GM12878 (cell line): ENCODE data around the gene NOS3. TPM values are rescaled to one million over a fixed set of nuclear protein-coding genes. Genes with fewer than 3 reads are reported as not detected.

ENCODE experiments used
- ATAC-seq: fragments of 200-7000 bp; cut with Tn5 transposase; 3 replicates; pipeline ENCODE4 v1.9.1; 2020; ENCODE audit warnings: mild to moderate bottlenecking, moderate library complexity
- BruUV-seq: library from RNA; stranded (reverse); fragments of 400-500 nt; replicated peaks from 2 replicates; lab custom pipeline; 2021; lab: Mats Ljungman, UMichigan
- CTCF ChIA-PET: fragments of 300-600 bp; sonication (Branson Sonifier 250); formaldehyde crosslinking; extraction: SDS; loops from one replicate; lab custom pipeline; 2021; ENCODE audit warnings: inconsistent platforms; lab: Yijun Ruan, JAX
- POLR2A ChIA-PET: fragments of 350-600 bp; formaldehyde crosslinking; extraction: SDS; loops from one replicate; lab custom pipeline; 2021; ENCODE audit warnings: inconsistent platforms; lab: Charles Lee
- RAD21 ChIA-PET: fragments of 300-600 bp; sonication (Branson Sonifier 250); formaldehyde crosslinking; loops from one replicate; lab custom pipeline; 2023; ENCODE audit warnings: antibody characterized with exemption; ENCODE audit not compliant: unreplicated experiment; lab: Charles Lee
- SMC1A ChIA-PET: fragments of 300-600 bp; sonication (Branson Sonifier 250); formaldehyde crosslinking; loops from one replicate; lab custom pipeline; 2023; ENCODE audit not compliant: unreplicated experiment, uncharacterized antibody; lab: Charles Lee
- DNase-seq: peaks from one replicate; pipeline ENCODE4 v3.0.0-alpha.2; 2011; ENCODE audit warnings: low read depth, low spot score
- FAIRE-seq: peaks from 3 replicates; lab custom pipeline; 2011; peaks lifted over from hg19 to GRCh38; lab: Jason Lieb, UNC
- H2AFZ ChIP-seq: 2 replicates; pipeline ENCODE4 v1.6.0; 2011; ENCODE audit warnings: low read depth, low read length, control low read depth; ENCODE audit not compliant: control insufficient read depth
- H3K27ac ChIP-seq: 2 replicates; pipeline ENCODE4 v1.5.1; 2011; ENCODE audit warnings: control low read depth; ENCODE audit not compliant: control insufficient read depth, insufficient read depth
- H3K27me3 ChIP-seq, 2 experiments: replicated peaks in 1 of 2; 2 replicates each; pipeline versions ENCODE4 v1.6.0 to v1.6.1; 2011; ENCODE audit warnings: low read length in 1 of 2; ENCODE audit not compliant: control insufficient read depth in 2 of 2, insufficient read depth in 2 of 2
- H3K36me3 ChIP-seq, 2 experiments: 2 replicates each; pipeline ENCODE4 v1.5.1; 2011; ENCODE audit warnings: low read length in 1 of 2; ENCODE audit not compliant: control insufficient read depth in 2 of 2, insufficient read depth in 2 of 2
- H3K4me1 ChIP-seq: 2 replicates; pipeline ENCODE4 v1.6.1; 2011; ENCODE audit warnings: mild to moderate bottlenecking, low read length, moderate library complexity, mixed read lengths; ENCODE audit not compliant: control insufficient read depth, insufficient read depth
- H3K4me2 ChIP-seq: 2 replicates; pipeline ENCODE4 v1.6.0; 2011; ENCODE audit warnings: control low read depth; ENCODE audit not compliant: control insufficient read depth, insufficient read depth
- H3K4me3 ChIP-seq: fragments of 200-600 bp; sonication (generic); 2 replicates; pipeline ENCODE4 v1.5.1; 2016
- H3K79me2 ChIP-seq: 2 replicates; pipeline ENCODE4 v1.6.0; 2011; ENCODE audit warnings: low read length; ENCODE audit not compliant: control insufficient read depth, insufficient read depth
- H3K9ac ChIP-seq: 2 replicates; pipeline ENCODE4 v1.8.0; 2011; ENCODE audit warnings: low read length, control low read depth, mixed read lengths; ENCODE audit not compliant: control insufficient read depth, insufficient read depth
- H3K9me3 ChIP-seq: replicated peaks from 3 replicates; pipeline ENCODE4 v1.5.1; 2011; ENCODE audit warnings: mild to moderate bottlenecking, low read length; ENCODE audit not compliant: control insufficient read depth, insufficient read depth
- H4K20me1 ChIP-seq: 2 replicates; pipeline ENCODE4 v1.6.0; 2011; ENCODE audit not compliant: control insufficient read depth, insufficient read depth
- ASH2L ChIP-seq: fragments of 300-600, 200-600 bp; sonication (generic); IDR thresholded peaks from 2 replicates; pipeline ENCODE4 v1.6.1; 2017; ENCODE audit warnings: low read depth, mild to moderate bottlenecking, borderline replicate concordance
- E4F1 ChIP-seq: fragments of 450-650 bp; IDR thresholded peaks from 2 replicates; pipeline ENCODE4 v1.6.1; 2018; ENCODE audit warnings: borderline replicate concordance, mild to moderate bottlenecking; ENCODE audit not compliant: partially characterized antibody
- ELK1 ChIP-seq: IDR thresholded peaks from 2 replicates; pipeline ENCODE4 v1.6.1; 2012; ENCODE audit warnings: low read depth, low read length, improper control_type of control experiment
- EZH2 ChIP-seq: IDR thresholded peaks from 2 replicates; pipeline ENCODE4 v1.6.1; 2012; ENCODE audit warnings: low read depth, mild to moderate bottlenecking, control low read depth, inconsistent platforms, low read length, borderline replicate concordance; ENCODE audit not compliant: control insufficient read depth
- FOXK2 ChIP-seq: fragments of 450-650 bp; IDR thresholded peaks from 2 replicates; pipeline ENCODE4 v1.6.1; 2017; ENCODE audit warnings: mild to moderate bottlenecking, moderate library complexity
- HCFC1 ChIP-seq: fragments of 150-350 bp; IDR thresholded peaks from 2 replicates; pipeline ENCODE4 v1.6.1; 2014; ENCODE audit warnings: low read length
- HDAC2 ChIP-seq: fragments of 200-600 bp; sonication (generic); IDR thresholded peaks from 2 replicates; pipeline ENCODE4 v1.6.1; 2017
- RELA ChIP-seq: fragments of 450-650 bp; IDR thresholded peaks from 2 replicates; pipeline ENCODE4 v1.8.0; 2014; ENCODE audit warnings: borderline replicate concordance; ENCODE audit not compliant: partially characterized antibody
- SKIL ChIP-seq: fragments of 450-650 bp; IDR thresholded peaks from 2 replicates; pipeline ENCODE4 v1.6.1; 2017; ENCODE audit warnings: mild to moderate bottlenecking, low read depth, inconsistent platforms; ENCODE audit not compliant: poor library complexity, severe bottlenecking
- SMAD1 ChIP-seq: fragments of 450-650 bp; IDR thresholded peaks from 2 replicates; pipeline ENCODE4 v1.6.1; 2018; ENCODE audit warnings: mild to moderate bottlenecking, low read depth; ENCODE audit not compliant: partially characterized antibody
- TCF12 ChIP-seq: IDR thresholded peaks from 2 replicates; pipeline ENCODE4 v1.6.1; 2011; ENCODE audit warnings: low read depth, mild to moderate bottlenecking, low read length
- ZBED1 ChIP-seq: IDR thresholded peaks from 2 replicates; pipeline ENCODE4 v1.6.1; 2016; ENCODE audit warnings: borderline replicate concordance
- ZNF274 ChIP-seq: IDR thresholded peaks from one replicate; pipeline ENCODE4 v1.8.0; 2011; ENCODE audit not compliant: insufficient read length, insufficient read depth
- WGBS: methylation state at CpG from one replicate; pipeline ENCODE4 v1.1.6; 2016; ENCODE audit warnings: low lambda C conversion rate; ENCODE audit not compliant: insufficient replicate concordance, insufficient coverage; ENCODE audit errors: missing lambda C conversion rate; 5-methylcytosine and 5-hydroxymethylcytosine counted together
- in situ Hi-C: fragments of 300-500 bp; cut with MboI; formaldehyde crosslinking; loops from 9 replicates; pipeline ENCODE4 v1.14.3; 2018; ENCODE audit warnings: mixed read lengths
- intact Hi-C: fragments of 100-400 bp; cut with micrococcal nuclease; formaldehyde crosslinking; loops from one replicate; pipeline ENCODE4 v1.14.2; 2022; ENCODE audit not compliant: unreplicated experiment
- polyA plus RNA-seq, 11 experiments: library from polyadenylated mRNA; depleted of rRNA in 4 of 11; unstranded in 6 of 11; stranded (reverse) in 5 of 11; fragments of >200 nt; fragmentation: Nextera tagmentation in 4 of 11; fragmentation: Illumina TruSeq in 1 of 11; extraction: Ambion mirVana in 4 of 11; extraction: Trizol in 1 of 11; gene quantifications; 1 replicate in 1 of 11; 2 replicates in 10 of 11; pipeline versions ENCODE4 v1.2.1 to v1.2.3, GENCODE V29; 2011 to 2016; ENCODE audit warnings: inconsistent platforms in 2 of 11, missing spikeins in 2 of 11, low read depth in 1 of 11
- total RNA-seq, 4 experiments: library from RNA; depleted of rRNA in 3 of 4; stranded (reverse); fragments of >200 nt in 3 of 4; fragmentation: Illumina TruSeq in 1 of 4; extraction: Trizol in 1 of 4; gene quantifications; 2 replicates each; pipeline versions ENCODE4 v1.2.1 to v1.2.3, GENCODE V29; 2013 to 2021

Gene NOS3
- total and polyA plus RNA-seq, 10 of the 15 experiments (the other 5 are each of a cell fraction or from before 2014, with no cell fraction given): 0.06 to 0.92 (median 0.30) TPM; not detected in 3

- TF ChIP-seq ZNF274 (no peak), FOXK2 (no peak), RELA (no peak), SKIL (no peak)
Measured at GRCh38 chr7:150972023-150972468, 18.8 kb upstream of the NOS3 start (continued).

- FAIRE-seq (no peak), DNase-seq (no peak), ATAC-seq (no peak)
- no peaks in the 10 kb centered on the region for H3K9me3 ChIP-seq
- no peak overlapping the region for H2AFZ ChIP-seq
- no peak for TF ChIP-seq HCFC1
- no peak for TF ChIP-seq HDAC2
- no peak for TF ChIP-seq ASH2L
- TF ChIP-seq ZBED1: no peak
- no peak for TF ChIP-seq E4F1
- TF ChIP-seq TCF12: no peak
- TF ChIP-seq EZH2: no peak
- TF ChIP-seq SMAD1: no peak
- TF ChIP-seq ELK1: no peak
- no peak overlapping the region for H3K4me2 ChIP-seq
- H3K4me3 ChIP-seq: no peak overlapping the region
- H3K4me1 ChIP-seq: peaks cover 3% of the 10 kb centered on the region
- intact Hi-C loops (no loop called here), in situ Hi-C loops (no loop called here)
- ChIA-PET CTCF (no interaction called here), POLR2A (no interaction called here), RAD21 (no interaction called here), SMC1A (interaction anchor here (1.3 kb wide), 1 partner anchor 11 kb away, joined by 3 read pairs; no protein-coding TSS in a partner anchor)
- no TSS peak for BruUV-seq
- H3K27me3 ChIP-seq: peaks cover 4 to 5% of the 10 kb centered on the region in 2 experiments
- H3K36me3 ChIP-seq: no peaks in the 10 kb centered on the region
- H3K27ac ChIP-seq: no peak overlapping the region
- no peaks in the 10 kb centered on the region for H3K79me2 ChIP-seq
- H3K9ac ChIP-seq: no peak overlapping the region
- WGBS: 31% methylated on average over 8 of the region's 8 CpGs
- no peaks in the 10 kb centered on the region for H4K20me1 ChIP-seq
Measured at GRCh38 chr7:150972741-150973140, 18.1 kb upstream of the NOS3 start.
